ENCODE data around the gene SLC8A2.
"Not testable (repeated sequence)": the region's sequence is repeated elsewhere in the genome, so short reads cannot be mapped to it uniquely, and the experiment has no call there.

SLC8A2 gene

DNA sequence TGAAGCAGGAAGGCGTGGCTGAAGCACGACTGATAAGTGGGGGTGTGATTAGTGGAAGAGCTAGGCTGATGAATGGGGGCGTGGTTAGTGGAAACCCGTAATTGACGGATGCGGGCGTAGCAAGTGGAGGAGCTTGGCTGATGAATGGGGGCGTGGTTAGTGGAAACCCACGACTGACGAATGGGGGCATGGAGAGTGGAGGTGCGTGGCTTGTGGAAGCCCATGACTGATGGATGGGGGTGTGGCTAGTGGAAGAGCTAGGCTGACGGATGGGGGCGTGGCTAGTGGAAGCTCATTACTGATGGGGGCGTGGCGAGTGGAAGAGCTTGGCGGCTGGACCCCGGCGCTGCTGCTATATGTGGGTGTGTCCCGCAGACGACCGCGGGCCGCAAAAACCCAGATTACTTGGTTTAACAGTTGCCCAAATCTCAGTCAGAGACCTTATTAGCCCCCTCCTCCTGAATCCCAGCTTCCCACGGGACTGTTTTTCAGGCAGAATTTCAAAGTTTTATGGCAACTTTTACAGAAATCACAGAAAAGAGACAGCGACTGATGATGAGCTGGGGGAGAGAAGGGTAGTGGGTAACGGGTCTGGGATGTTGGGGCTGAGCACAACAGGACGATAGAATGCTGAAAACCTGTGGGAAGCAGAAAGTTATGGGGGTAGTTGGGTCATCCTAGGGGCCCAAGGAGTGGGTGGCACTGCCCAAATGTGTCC lies 43.4 kb downstream of the SLC8A2 start:
- peak; percentile 99 for DNase-seq

GRCh38 chr19:47427241-47428176 lies 44.2 kb downstream of the SLC8A2 start:
- DNase-seq: peak; percentile 77

DNA sequence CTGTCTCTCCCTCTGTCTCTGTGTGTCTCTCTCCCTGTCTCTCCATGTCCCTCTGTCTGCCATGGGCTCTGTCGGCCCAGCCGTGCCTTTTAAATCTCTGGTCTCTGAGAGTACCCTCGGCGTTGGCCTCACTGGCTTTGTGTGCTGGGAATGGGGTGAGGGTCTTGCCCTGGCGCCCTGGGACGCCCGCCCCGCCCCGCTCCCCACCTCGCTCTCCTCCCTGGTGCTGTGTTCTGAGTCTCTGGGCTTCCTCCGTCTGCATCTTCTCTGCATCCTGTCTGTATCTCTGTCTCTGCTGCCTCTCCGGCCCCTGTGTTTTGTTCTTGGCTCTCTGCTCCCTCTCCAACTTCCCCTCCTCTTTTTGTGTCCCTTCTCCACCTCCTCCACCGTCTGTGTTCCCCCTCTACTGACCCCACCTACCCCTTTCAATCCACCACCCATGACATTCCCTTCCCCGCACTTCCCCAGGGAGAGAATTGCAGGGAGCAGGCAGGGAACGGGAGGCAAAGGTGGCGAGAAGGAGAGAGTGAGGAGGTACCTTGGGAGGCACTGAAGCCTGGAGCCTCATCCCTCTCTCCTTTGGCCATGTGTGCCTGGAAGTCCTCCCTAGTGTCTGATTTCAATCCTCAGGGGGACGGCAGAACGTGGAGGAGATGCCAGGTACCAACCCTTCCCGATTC lies 48.4 kb downstream of the SLC8A2 start:
- no peak for DNase-seq

DNA sequence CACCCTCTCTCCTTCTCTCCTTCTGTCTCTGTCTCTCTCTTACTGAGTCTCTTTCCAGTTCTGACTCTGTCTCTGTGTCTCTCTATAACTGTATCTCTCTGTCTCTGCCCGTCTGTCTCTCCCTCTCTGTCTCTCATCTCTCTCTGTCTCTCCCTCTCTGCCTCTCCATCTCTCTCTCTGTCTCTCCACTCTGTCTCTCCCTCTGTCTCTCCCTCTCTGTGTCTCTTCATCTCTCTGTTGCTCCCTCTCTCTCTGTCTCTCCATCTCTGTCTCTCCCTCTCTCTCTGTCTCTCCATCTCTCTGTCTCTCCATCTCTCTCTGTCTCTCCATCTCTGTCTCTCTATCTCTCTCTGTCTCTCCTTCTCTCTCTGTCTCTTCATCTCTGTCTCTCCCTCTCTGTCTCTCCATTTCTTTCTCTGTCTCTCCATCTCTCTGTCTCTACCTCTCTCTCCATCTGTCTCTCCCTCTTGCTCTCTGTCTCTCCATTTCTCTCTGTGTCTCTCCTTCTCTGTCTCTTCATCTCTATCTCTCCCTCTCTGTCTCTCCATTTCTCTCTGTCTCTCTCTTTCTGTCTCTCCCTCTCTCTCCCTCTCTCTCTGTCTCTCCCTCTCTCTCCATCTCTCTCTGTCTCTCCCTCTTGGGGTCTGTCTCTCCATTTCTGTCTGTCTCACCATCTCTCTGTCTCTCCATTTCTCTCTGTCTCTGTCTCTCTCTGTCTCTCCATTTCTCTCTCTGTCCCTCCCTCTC lies 49.1 kb downstream of the SLC8A2 start:
- DNase-seq: no peak

DNA sequence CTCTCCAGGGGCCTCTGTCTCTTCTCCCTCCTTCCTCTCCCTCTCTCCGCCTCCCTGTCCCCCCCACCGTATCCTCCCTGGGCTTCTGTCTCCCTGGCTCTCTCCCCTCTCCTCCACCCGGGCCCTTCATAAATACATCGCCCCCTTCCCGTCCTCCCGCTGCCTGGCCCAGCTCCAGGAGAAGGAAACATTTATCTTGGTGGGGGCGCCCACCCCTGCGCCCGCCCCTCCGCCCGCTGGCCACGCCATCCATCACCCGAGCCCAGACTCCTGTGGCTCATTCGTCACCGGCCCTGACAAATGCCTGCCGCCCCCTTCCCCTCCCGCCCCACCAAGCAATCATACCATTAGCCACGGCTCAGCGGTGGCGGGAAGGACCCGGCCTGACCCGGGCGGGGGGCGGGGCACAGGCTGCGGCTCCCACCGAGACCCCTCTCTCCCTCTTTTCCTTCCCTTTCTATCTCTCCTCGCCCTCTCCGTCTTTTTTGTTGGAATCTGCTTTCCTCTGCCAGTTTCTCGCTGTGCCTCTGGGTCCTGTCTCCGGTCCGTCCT lies 49.8 kb downstream of the SLC8A2 start:
- no peak for DNase-seq

- no peak for DNase-seq
Measured at GRCh38 chr19:47421244-47421786, 50.4 kb downstream of the SLC8A2 start.

DNA sequence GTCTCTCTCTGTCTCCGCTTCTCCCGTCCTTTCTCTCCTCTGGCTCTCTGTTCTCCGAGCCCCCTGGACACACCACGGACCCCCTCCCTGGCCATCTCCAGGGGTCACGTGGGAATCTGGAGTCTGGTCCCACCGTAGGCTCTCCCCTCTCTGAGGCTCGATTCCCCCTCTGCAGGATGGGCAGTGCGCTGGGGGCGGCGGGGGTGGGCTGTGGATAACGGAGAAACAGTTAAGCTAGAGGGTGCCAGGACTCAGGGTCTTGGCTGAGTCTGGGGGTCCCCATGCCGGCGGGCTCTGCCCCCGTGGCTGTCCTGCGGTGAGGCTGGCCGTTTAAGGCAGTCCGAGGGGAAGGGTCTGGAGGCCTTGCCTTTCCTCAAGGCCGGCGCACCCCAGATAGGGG lies 51.9 kb downstream of the SLC8A2 start:
- DNase-seq: no peak

DNA sequence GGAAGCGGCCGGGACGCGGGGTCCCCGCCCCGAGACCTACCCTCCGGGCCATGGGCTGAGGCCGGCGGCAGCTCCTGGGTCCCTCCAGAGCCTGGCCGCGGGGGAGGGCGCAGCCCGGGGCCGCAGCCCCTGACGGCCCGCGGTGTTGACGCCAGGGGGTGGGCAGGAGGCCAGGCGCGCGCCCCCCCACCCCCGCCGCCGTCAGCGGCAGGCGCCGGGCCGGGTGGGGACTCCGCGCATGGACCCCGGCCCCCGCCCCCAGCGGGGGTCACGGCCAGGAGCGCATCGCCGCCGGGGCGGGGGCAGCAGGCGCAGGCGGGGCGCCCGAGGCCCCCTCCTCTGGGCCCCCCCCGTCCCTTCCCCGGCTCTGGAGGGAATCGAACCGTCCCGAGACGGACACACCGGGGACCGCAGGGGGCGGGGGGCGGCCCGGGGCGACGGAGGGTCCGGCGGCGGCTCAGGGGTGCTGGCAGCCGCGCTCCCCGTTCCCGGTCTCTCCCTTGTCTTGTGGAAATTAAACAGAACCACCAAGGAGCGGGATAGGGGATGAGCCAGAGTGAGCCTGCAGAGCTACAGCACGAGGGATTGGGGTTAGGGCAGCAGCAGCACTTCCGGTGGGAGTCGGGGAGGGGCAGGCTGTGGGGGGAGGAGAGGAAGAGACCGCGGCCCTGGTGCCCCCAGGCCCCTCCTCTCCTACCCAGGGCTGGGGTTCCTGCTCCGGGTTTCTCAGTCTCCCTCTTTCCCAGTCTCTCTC lies 52.5 kb downstream of the SLC8A2 start, which contains the start of gene MEIS3:
Gene MEIS3 (minus strand): TSS at position 498 of the 754 bp plus-strand sequence. CDS start 446 bp downstream, at position 52.
- DNase-seq: no peak

- no peak for DNase-seq
Measured at GRCh38 chr19:47418692-47419029, 53.0 kb downstream of the SLC8A2 start.

GRCh38 chr19:47417746-47418691 lies 53.7 kb downstream of the SLC8A2 start:
- DNase-seq: peak; percentile 37

GRCh38 chr19:47417107-47417745 lies 54.5 kb downstream of the SLC8A2 start:
- DNase-seq: no peak

DNA sequence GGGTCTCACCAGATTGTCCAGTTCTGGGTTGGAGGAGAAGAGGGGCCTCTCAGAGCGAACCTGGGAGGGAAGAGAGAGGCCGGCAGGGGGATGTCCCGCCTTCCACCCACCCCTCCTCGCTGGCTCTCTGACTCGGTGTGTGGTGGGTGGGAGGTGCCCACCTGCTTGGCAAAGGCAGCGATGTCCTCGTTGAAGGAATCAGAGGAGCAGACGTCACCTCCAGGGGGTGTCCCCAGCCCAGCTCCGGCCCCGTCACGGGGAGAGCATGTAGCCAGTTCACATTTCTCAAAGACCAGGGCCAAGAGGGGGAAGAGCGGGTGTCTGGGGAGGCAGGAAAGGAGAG lies 55.1 kb downstream of the SLC8A2 start:
- DNase-seq: no peak

DNA sequence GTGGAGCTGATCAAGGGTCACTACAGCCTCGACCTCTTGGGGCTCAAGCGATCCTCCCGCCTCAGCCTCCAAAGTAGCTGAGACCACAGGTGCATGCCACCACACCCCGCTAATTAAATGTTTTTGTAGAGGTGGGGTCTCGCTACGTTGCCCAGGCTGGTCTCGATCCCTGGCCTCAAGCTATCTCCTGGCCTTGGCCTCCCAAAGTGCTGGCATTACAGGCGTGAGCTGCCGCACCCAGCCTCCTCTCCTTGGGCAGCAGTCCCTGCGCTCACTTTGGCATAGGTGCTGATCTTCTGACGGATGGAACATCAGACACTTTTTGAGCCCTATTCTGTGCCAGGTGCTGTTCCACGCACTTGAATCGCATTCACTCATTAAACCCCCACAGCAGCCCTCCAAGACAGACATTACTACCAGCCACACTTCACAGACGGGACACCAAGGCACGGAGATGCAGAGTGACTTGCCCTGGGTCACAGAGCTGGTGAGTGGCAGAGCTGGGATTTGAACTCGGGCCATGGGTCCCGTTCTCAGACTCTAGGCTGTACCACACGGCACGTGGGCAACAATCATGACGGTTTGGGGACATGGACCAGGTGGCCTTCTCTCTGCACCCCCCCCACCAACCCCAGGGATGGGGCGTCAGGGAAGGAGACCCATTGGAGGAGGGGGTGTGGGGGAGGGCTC lies 55.6 kb downstream of the SLC8A2 start:
- no peak for DNase-seq

DNA sequence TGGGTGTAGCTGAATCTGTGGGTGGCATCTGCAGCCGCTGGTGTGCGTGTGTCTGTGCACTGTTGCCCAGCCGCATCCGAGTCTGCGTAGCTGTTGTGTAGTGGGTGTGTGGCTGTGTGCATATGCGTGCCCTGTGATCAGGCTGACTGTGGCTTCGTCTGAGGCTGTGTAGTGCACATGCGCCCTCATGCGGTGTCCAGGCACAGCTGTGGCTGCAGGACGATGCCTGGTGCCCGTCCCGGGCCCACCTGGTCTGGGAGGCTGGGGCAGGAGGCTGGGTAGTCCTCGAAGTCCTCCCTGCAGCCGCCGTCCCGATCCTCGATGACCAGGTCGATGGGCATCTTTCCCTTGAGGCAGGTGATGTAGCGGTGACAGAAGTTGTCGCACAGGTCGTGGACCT lies 57.2 kb downstream of the SLC8A2 start:
- peak; percentile 52 for DNase-seq

- DNase-seq: no peak
Measured at GRCh38 chr19:47413941-47414340, 57.8 kb downstream of the SLC8A2 start.

DNA sequence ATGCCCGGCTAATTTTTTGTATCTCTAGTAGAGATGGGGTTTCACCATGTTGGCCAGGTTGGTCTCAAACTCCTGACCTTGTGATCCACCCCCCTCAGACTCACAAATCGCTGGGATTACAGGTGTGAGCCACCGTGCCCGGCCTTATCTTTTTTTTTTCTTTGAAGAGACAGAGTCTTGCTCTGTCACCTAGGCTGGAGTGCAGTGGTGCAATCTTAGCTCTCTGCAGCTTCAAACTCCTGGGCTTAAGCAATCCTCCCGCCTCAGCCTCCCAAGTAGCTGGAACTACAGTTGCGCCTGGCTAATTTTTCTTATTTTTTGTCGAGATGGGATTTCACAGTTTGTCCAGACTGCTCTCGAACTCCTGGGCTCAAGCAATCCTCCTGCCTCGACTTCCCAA lies 60.0 kb downstream of the SLC8A2 start:
- DNase-seq: not testable (repeated sequence)

GRCh38 chr19:47411101-47411500 lies 60.6 kb downstream of the SLC8A2 start:
- no peak for DNase-seq

GRCh38 chr19:47408156-47408938 lies 63.3 kb downstream of the SLC8A2 start:
- no peak for DNase-seq

Measured in hematopoietic multipotent progenitor cell treated with erythropoietin and hydrocortisone succinate and interleukin-3 and kit ligand, for 6 days (in vitro differentiated cells).